Loucy (cell line): ENCODE results near the gene WNK1.

Experiments used
- CTCF ChIP-seq: fragments of 200-600 bp; sonication (generic); conservative IDR thresholded peaks from 2 replicates; pipeline ENCODE4 v1.5.1; 2014; ENCODE audit warnings: mild to moderate bottlenecking, antibody characterized with exemption, low read length
- EZH2phosphoT487 ChIP-seq: fragments of 200-600 bp; IDR thresholded peaks from 2 replicates; pipeline ENCODE4 v1.6.1; 2018; ENCODE audit warnings: antibody characterized with exemption, mild to moderate bottlenecking, moderate library complexity, borderline replicate concordance

- TF ChIP-seq CTCF = no peak
- TF ChIP-seq EZH2phosphoT487 = no peak
Observed at GRCh38 chr12:916712-917445, 164.5 kb downstream of the WNK1 start.
